ENCODE data around the gene ELF1. TPM values are rescaled to one million over a fixed set of nuclear protein-coding genes. Genes with fewer than 3 reads are reported as not detected.

Gene ELF1
- total and polyA plus RNA-seq, 2 experiments from 2014 or later = 7.0 to 12.7 TPM

DNA sequence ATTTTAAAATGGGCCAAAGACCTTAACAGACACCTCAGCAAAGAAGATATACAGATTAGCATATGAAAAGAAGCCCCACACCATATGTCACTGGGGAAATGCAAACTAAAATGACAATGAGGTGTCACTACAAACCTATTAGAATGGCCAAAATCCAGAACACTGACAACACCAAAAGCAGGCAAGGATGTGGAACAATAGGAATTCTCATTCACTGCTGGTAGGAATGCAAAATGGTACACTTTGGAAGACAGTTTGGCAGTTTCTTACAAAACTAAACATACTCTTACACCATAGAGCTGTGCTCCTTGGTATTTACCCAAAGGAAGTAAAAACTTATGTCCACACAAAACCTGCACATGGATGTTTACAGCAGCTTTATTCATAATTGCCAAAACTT is 23.1 kb downstream of the ELF1 start:
- DNase-seq (ENCODE audit: low spot score) (no peak), ATAC-seq (no peak)
- Histone ChIP-seq H2AFZ (no peak overlapping the region), H3K4me3 (no peak overlapping the region), H3F3A (replicated peaks; ENCODE audit: low read depth) (no peaks in the 10 kb centered on the region), H3K9me2 (ENCODE audit: insufficient read depth) (no peaks in the 10 kb centered on the region), H3K79me2 (replicated peaks; ENCODE audit: insufficient read depth) (no peaks in the 10 kb centered on the region), H3K27me3 (ENCODE audit: insufficient read depth) (no peaks in the 10 kb centered on the region), H3K4me1 (ENCODE audit: insufficient read depth) (peaks cover 10% of the 10 kb centered on the region; the same call in 1 of the 2 replicates), H3K36me3 (ENCODE audit: insufficient read depth) (no peaks in the 10 kb centered on the region), H4K20me1 (replicated peaks; ENCODE audit: insufficient read depth) (no peaks in the 10 kb centered on the region), H3K27ac (ENCODE audit: low read depth) (no peak overlapping the region), H3K4me2 (no peak overlapping the region)
- H3K4me3 Mint-ChIP-seq = no peak overlapping the region
- TF ChIP-seq, protein P1, sequence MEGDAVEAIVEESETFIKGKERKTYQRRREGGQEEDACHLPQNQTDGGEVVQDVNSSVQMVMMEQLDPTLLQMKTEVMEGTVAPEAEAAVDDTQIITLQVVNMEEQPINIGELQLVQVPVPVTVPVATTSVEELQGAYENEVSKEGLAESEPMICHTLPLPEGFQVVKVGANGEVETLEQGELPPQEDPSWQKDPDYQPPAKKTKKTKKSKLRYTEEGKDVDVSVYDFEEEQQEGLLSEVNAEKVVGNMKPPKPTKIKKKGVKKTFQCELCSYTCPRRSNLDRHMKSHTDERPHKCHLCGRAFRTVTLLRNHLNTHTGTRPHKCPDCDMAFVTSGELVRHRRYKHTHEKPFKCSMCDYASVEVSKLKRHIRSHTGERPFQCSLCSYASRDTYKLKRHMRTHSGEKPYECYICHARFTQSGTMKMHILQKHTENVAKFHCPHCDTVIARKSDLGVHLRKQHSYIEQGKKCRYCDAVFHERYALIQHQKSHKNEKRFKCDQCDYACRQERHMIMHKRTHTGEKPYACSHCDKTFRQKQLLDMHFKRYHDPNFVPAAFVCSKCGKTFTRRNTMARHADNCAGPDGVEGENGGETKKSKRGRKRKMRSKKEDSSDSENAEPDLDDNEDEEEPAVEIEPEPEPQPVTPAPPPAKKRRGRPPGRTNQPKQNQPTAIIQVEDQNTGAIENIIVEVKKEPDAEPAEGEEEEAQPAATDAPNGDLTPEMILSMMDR (conservative IDR thresholded peaks at IDR 0.05; ENCODE audit: low read depth in 2 of 2) = no peak
- TF ChIP-seq ETS1 (IDR thresholded peaks at IDR 0.05) = no peak
- no peak for TF ChIP-seq POLR2AphosphoS5 (IDR thresholded peaks at IDR 0.05; ENCODE audit: low read depth)
- TF ChIP-seq CREB1 (CRISPR knock-in tag; IDR thresholded peaks at IDR 0.05; ENCODE audit: low read depth) = no peak
- no peak for TF ChIP-seq EZH2phosphoT487 (IDR thresholded peaks at IDR 0.05; ENCODE audit: unreplicated experiment)
- TF ChIP-seq JUNB (IDR thresholded peaks at IDR 0.05; ENCODE audit: unreplicated experiment) = no peak
- TF ChIP-seq EZH2 (IDR thresholded peaks at IDR 0.05; ENCODE audit: low read depth, unreplicated experiment) = no peak
- no peak for TF ChIP-seq NANOG (IDR thresholded peaks at IDR 0.05; ENCODE audit: borderline replicate concordance)
- no peak for TF ChIP-seq STAT1 (IDR thresholded peaks at IDR 0.05; ENCODE audit: unreplicated experiment)
- TF ChIP-seq ZNF114 (CRISPR knock-in tag; IDR thresholded peaks at IDR 0.05) = no peak
- no peak for TF ChIP-seq REST (IDR thresholded peaks at IDR 0.05; ENCODE audit: unreplicated experiment)
- no peak for TF ChIP-seq ZNF331 (CRISPR knock-in tag; IDR thresholded peaks at IDR 0.05; ENCODE audit: low read depth)
- TF ChIP-seq, protein P2, sequence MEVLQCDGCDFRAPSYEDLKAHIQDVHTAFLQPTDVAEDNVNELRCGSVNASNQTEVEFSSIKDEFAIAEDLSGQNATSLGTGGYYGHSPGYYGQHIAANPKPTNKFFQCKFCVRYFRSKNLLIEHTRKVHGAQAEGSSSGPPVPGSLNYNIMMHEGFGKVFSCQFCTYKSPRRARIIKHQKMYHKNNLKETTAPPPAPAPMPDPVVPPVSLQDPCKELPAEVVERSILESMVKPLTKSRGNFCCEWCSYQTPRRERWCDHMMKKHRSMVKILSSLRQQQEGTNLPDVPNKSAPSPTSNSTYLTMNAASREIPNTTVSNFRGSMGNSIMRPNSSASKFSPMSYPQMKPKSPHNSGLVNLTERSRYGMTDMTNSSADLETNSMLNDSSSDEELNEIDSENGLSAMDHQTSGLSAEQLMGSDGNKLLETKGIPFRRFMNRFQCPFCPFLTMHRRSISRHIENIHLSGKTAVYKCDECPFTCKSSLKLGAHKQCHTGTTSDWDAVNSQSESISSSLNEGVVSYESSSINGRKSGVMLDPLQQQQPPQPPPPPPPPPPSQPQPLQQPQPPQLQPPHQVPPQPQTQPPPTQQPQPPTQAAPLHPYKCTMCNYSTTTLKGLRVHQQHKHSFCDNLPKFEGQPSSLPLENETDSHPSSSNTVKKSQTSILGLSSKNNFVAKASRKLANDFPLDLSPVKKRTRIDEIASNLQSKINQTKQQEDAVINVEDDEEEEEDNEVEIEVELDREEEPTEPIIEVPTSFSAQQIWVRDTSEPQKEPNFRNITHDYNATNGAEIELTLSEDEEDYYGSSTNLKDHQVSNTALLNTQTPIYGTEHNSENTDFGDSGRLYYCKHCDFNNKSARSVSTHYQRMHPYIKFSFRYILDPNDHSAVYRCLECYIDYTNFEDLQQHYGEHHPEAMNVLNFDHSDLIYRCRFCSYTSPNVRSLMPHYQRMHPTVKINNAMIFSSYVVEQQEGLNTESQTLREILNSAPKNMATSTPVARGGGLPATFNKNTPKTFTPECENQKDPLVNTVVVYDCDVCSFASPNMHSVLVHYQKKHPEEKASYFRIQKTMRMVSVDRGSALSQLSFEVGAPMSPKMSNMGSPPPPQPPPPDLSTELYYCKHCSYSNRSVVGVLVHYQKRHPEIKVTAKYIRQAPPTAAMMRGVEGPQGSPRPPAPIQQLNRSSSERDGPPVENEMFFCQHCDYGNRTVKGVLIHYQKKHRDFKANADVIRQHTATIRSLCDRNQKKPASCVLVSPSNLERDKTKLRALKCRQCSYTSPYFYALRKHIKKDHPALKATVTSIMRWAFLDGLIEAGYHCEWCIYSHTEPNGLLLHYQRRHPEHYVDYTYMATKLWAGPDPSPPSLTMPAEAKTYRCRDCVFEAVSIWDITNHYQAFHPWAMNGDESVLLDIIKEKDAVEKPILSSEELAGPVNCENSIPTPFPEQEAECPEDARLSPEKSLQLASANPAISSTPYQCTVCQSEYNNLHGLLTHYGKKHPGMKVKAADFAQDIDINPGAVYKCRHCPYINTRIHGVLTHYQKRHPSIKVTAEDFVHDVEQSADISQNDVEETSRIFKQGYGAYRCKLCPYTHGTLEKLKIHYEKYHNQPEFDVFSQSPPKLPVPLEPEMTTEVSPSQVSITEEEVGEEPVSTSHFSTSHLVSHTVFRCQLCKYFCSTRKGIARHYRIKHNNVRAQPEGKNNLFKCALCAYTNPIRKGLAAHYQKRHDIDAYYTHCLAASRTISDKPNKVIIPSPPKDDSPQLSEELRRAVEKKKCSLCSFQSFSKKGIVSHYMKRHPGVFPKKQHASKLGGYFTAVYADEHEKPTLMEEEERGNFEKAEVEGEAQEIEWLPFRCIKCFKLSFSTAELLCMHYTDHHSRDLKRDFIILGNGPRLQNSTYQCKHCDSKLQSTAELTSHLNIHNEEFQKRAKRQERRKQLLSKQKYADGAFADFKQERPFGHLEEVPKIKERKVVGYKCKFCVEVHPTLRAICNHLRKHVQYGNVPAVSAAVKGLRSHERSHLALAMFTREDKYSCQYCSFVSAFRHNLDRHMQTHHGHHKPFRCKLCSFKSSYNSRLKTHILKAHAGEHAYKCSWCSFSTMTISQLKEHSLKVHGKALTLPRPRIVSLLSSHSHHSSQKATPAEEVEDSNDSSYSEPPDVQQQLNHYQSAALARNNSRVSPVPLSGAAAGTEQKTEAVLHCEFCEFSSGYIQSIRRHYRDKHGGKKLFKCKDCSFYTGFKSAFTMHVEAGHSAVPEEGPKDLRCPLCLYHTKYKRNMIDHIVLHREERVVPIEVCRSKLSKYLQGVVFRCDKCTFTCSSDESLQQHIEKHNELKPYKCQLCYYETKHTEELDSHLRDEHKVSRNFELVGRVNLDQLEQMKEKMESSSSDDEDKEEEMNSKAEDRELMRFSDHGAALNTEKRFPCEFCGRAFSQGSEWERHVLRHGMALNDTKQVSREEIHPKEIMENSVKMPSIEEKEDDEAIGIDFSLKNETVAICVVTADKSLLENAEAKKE (CRISPR knock-in tag; IDR thresholded peaks at IDR 0.05) = no peak
- H3K27me3 Mint-ChIP-seq (ENCODE audit: insufficient read depth, low read depth, poor library complexity) = peaks cover 2% of the 10 kb centered on the region
- no peaks in the 10 kb centered on the region for H3K36me3 Mint-ChIP-seq (ENCODE audit: low read depth)
- H3K27ac Mint-ChIP-seq = no peak overlapping the region
- H3K9me3 Mint-ChIP-seq = no peaks in the 10 kb centered on the region; the same call in 2 of the 3 replicates
- H3K4me1 Mint-ChIP-seq = peaks cover 22% of the 10 kb centered on the region
